Measurements from ENCODE around the gene MAPKAP1.

The MAPKAP1 gene

DNA sequence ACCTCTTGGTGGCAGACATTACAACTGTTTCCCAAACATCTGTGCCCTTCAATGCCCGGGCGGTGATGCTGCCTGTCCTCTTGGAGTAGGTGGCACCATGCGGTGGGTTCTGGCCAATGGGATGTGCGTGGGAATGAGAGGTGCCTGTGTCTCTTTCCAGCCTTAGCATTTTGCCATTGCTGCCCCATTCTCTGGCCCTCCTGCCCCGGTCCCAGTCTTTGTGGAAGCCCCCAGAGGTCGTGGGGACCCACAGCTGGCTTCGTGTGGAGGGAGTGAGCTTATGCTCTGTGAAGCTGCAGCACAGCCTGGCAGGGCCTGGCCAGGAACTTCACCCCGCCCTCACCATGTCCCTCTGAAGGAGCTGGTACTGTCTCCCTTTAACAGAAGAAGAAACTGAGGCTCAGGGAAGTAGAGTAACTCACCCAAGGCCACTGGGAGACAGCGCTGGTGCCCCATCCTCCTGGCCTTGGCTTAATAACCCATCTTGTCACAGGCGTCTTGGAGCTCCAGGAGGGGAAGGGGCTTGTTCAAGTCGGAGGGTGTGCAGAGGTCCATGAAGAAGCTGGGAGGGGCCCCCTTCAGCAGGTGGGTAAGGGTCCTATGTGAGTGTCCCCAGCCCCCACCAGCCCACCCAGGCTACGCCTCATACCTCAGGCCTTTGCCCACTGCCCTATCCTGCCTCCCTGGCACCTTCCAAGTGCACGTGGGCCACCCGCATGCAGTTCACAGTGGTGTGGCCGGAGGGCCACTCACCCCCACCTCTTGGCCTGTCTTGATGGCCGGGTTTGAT is 271.8 kb downstream of the MAPKAP1 start:
- DNase-seq (ENCODE audit: insufficient read length), result no peak
- TF ChIP-seq TAF1 (IDR thresholded peaks at IDR 0.05; ENCODE audit: borderline replicate concordance, low read depth, low read length) (no peak), POLR2AphosphoS5 (IDR thresholded peaks at IDR 0.05; ENCODE audit: low read depth, low read length) (no peak), POLR2A (IDR thresholded peaks at IDR 0.05; ENCODE audit: low read depth, low read length) (no peak)
- no peak for FAIRE-seq

DNA sequence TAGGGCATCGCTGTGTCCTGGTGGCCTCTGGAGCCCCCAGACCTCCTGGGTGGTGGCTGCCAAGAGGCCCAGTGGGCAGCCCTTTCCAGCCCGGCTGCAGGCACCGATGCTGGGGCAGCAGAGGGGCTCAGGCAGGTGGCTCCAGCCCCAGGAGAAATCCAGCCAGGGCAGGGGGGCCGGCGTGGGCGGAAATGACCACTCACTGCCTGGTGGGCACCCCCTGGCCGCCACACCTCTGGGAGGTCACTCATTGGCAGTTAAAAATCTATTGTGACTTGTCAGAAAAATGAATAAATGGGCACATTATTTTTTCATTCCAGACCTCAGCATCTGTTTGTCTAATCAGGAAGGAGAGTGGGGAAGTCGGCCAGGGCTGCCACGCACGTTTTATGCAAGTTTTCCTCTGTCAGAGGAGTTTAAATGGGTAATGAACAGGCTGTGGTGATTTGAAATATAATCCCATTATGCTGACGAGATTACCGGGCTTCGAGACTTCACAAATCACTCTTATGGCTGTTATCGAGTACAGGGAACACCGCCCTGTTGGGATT is 273.5 kb downstream of the MAPKAP1 start:
- DNase-seq (ENCODE audit: insufficient read length) (no peak), FAIRE-seq (no peak)
- TF ChIP-seq POLR2AphosphoS5 (IDR thresholded peaks at IDR 0.05; ENCODE audit: low read depth, low read length), result no peak
- TF ChIP-seq TAF1 (IDR thresholded peaks at IDR 0.05; ENCODE audit: borderline replicate concordance, low read depth, low read length), result no peak
- no peak for TF ChIP-seq POLR2A (IDR thresholded peaks at IDR 0.05; ENCODE audit: low read depth, low read length)

DNA sequence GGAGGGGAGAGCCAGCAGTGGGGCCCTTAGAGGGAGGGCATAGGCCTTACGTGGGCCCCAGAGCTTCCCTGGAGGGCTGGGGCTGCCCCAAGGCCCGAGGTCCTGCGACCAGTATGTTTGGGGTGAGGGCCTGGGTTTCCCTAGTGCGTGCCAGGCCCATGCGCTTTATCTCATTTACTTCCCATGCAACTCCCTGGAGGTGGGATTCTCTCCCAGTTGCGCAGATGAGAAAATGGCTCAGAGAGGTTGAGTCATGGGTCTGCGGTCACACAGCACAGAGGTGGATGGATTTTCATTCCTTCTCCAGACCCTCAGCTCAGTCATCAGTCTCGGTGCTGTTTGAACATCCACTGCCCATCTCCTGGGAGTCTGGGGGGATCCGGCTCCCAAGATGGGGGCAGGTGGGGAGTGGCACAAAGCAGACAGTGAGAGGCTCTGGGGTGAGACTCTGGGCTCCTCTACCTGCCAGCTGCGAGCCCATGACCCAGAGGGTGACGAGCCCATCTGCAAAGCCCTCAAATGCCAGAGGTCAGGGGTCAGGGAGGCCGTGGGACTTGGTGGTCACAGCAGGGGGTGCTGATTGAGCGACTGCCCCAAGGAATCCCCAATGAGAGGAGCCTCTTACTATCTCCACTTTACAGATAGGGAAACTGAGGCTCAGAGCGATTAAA is 274.2 kb downstream of the MAPKAP1 start:
- TF ChIP-seq POLR2AphosphoS5 (IDR thresholded peaks at IDR 0.05; ENCODE audit: low read depth, low read length) (no peak), POLR2A (IDR thresholded peaks at IDR 0.05; ENCODE audit: low read depth, low read length) (no peak), TAF1 (IDR thresholded peaks at IDR 0.05; ENCODE audit: borderline replicate concordance, low read depth, low read length) (no peak)
- FAIRE-seq (no peak), DNase-seq (ENCODE audit: insufficient read length) (no peak)

DNA sequence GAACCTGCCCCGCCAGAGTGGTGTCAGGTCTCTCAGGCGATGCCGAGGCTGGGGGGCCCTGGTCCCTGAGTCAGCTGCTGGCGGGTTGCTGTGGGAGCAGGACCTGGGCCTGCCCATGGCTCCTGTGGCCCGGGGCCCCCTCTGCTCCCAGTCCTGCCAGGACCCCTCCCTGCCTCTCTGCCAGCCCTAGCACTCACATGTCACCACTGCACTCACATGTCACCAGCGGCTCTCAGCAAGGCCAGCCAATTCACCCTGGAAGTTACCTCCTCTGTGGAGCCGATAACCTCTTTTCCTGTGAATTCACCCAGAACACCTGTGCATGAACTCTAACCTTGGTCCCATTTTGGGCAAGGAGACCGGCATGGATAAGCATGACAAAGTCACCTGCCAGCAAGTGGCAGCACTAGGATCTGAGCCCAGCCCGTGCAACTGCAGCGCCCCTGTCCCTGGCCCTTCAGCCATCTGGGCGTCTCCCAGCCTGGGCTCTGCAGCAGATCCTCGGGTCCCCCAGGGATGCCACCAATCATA is 275.2 kb downstream of the MAPKAP1 start:
- TF ChIP-seq POLR2A (IDR thresholded peaks at IDR 0.05; ENCODE audit: low read depth, low read length) (no peak), POLR2AphosphoS5 (IDR thresholded peaks at IDR 0.05; ENCODE audit: low read depth, low read length) (no peak), TAF1 (IDR thresholded peaks at IDR 0.05; ENCODE audit: borderline replicate concordance, low read depth, low read length) (no peak)
- FAIRE-seq (no peak), DNase-seq (ENCODE audit: insufficient read length) (no peak)

DNA sequence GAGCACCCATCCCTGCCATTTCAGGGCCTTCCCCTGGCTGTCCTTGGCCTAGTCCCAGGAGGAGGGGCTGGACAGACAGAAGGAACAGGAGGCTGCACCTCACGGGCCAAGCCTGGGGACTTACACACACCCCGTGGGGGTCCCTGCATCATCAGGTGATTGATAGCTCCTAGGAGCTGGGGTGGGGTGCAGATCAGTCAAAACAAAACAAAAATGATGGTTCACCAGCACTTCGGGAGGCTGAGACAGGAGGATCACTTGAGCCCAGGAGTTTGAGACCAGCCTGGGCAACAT is 276.0 kb downstream of the MAPKAP1 start:
- FAIRE-seq, result no peak
- TF ChIP-seq POLR2AphosphoS5 (IDR thresholded peaks at IDR 0.05; ENCODE audit: low read depth, low read length) (no peak), POLR2A (IDR thresholded peaks at IDR 0.05; ENCODE audit: low read depth, low read length) (no peak), TAF1 (IDR thresholded peaks at IDR 0.05; ENCODE audit: borderline replicate concordance, low read depth, low read length) (no peak)
- no peak for DNase-seq (ENCODE audit: insufficient read length)

DNA sequence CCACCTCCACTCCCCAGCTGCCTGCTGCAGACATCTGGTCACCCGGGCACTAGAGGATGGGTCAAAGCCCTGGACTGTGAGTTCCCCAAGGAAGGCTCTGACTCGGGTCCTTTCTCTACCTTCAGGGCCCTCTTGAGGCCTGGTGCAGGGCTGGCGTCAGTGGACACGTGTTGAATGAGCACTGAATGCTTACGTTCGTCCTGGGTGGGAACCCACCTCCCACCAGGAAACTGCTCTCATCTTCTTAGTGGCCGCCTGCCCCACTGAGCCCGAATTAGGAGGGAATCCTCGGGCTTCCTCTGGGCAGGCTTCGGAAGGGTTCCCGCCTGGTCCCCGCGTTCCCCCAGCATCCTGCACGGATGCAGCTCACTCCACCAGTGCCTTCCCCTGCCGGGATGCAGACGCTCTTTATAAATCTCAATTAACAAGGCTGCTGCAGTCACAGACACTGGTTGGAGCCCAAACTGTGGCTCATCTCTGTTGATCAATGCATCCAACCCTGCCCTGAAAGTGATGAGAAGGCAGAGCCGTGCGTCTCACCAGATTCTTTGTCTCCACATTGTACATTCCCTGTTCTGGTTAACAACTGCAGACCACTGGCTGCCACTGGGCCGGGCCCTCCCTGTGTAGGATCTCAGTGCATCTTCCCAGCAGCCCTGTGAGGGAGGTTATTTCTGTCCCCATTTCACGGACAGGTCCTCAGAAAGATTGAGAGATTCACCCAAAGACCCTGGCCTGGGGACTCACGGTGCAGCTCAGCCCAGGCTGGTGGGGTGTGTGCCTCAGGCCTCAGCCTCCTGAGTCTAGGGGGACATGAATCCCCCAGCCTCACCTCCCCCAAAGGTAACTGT is 276.6 kb downstream of the MAPKAP1 start:
- no peak for DNase-seq (ENCODE audit: insufficient read length)
- no peak for TF ChIP-seq POLR2AphosphoS5 (IDR thresholded peaks at IDR 0.05; ENCODE audit: low read depth, low read length)
- no peak for TF ChIP-seq TAF1 (IDR thresholded peaks at IDR 0.05; ENCODE audit: borderline replicate concordance, low read depth, low read length)
- TF ChIP-seq POLR2A (IDR thresholded peaks at IDR 0.05; ENCODE audit: low read depth, low read length), result no peak
- no peak for FAIRE-seq

DNA sequence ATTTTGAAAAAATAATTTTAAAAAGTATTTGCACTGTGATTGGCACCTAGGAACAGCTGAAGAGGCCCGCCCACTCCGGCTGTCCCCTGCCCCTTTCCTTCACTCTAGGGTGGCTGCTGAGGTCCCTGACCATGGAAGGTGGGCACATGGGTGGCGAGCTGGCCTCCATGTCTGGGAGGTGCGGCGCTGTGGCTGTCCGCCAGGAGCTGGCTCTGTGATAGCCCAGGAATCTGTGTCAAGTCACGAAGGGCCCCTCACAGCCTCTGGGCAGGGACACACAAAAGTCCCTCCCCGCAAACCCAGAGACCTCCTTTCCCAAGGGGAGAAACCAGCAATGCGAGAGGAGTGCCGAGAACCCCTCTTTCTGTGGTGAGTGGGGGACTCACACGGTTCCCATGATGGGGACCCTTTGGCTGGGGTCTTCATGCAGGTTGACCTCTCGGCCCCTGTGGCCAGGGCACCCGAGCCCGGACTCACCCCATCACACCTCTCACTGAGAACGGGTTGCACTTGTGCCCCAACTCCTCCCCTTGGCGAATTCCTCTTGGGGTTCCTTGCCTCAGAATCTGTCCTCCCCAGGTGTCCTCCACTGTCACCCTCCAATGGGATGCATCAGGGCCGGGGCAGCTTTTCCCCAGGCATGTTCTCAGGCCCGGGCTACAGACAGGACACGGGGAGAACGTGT is 277.4 kb downstream of the MAPKAP1 start:
- TF ChIP-seq POLR2AphosphoS5 (IDR thresholded peaks at IDR 0.05; ENCODE audit: low read depth, low read length) (no peak), POLR2A (IDR thresholded peaks at IDR 0.05; ENCODE audit: low read depth, low read length) (no peak)
- DNase-seq (ENCODE audit: insufficient read length) (no peak), FAIRE-seq (no peak)

DNA sequence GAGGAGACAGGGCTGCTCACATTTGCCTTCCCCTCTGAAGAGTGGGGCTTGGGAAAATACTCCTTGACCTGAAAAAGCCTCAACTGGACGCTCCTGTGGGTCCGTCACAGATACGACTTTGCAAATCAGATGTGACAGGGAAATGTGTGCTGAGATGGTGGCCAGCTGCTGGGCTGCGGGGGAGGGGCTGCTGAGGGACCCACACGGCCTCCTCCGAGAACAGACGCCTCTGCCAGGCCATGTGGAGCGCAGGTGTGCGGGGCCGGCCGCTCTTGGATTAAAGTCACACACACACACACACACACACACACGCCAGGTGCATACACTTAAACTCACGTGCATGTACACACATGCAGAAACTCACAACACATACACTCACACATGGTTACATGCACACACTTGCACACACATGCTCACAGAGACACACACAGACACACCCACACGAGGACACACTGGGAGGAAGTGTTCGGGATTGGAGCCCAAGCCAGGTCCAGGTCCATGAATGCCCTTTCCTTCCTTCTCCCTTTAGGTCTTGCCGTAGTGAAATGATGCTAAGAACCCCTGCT is 278.0 kb downstream of the MAPKAP1 start:
- no peak for TF ChIP-seq POLR2AphosphoS5 (IDR thresholded peaks at IDR 0.05; ENCODE audit: low read depth, low read length)
- TF ChIP-seq TAF1 (IDR thresholded peaks at IDR 0.05; ENCODE audit: borderline replicate concordance, low read depth, low read length), result no peak
- no peak for TF ChIP-seq POLR2A (IDR thresholded peaks at IDR 0.05; ENCODE audit: low read depth, low read length)
- FAIRE-seq (no peak), DNase-seq (ENCODE audit: insufficient read length) (no peak)

DNA sequence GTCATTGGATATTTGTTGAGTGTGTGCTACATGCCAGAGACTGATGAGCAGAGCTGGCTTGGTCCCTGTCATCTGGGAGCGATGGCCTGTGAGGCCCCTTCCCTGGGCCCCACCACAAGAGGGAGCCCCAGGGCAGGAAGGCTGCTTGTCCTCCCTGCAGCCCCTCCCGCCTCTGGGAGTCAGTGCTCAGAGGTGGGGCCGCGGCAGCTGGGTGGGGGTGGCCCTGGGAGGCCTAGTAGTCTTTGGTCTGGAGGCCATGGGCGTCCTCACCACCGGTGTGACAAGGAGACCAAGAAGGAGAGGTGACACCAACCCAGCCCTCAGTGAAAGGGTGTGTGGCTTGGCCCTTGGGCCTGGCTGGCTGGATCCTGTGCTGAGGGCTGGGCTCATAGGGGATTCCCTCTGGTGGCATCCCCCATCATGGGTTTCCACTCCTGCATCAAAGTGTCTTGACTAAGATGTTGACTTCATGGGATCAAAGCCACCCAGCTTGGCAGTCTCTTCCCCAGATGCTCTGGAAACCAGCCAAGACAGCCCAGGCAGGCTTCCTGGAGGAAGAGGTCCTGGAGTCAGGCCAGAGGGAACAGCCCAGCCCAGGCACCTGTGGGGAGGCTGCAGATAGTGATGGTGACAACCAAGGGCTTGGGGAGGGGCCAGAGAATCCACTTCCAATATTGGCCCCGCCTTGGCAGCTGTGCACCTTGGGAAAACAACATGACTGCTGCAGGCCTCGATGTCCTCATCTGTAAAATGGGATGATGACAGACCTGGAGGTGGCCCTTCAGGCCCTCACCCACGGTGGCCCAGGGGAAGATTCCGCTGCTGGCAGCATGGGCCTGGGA is 278.7 kb downstream of the MAPKAP1 start:
- no peak for TF ChIP-seq POLR2AphosphoS5 (IDR thresholded peaks at IDR 0.05; ENCODE audit: low read depth, low read length)
- TF ChIP-seq TAF1 (IDR thresholded peaks at IDR 0.05; ENCODE audit: borderline replicate concordance, low read depth, low read length), result no peak
- TF ChIP-seq POLR2A (IDR thresholded peaks at IDR 0.05; ENCODE audit: low read depth, low read length), result no peak
- FAIRE-seq (no peak), DNase-seq (ENCODE audit: insufficient read length) (peak; percentile 51)

DNA sequence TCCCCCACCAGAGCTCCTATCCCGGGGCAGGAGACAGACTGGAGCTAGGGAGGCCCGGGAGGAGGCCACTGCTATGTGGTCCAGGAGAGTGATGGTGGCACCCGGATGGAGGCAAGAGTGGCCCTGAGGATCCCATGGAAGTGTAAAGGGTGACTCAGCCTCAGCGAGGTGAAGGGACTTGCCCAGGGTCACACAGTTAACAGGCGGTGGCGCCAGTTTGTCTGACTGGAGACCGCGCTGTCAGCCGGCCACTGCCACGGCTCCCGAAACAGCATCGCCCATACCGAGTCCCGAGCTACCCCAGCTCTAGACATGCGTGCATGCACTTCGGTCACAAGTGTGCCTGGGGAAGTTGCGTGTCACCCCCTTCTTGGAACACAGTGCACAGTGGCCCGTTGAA is 279.5 kb downstream of the MAPKAP1 start:
- DNase-seq (ENCODE audit: insufficient read length) (no peak), FAIRE-seq (no peak)
- TF ChIP-seq TAF1 (IDR thresholded peaks at IDR 0.05; ENCODE audit: borderline replicate concordance, low read depth, low read length), result no peak
- TF ChIP-seq POLR2A (IDR thresholded peaks at IDR 0.05; ENCODE audit: low read depth, low read length), result no peak
- no peak for TF ChIP-seq POLR2AphosphoS5 (IDR thresholded peaks at IDR 0.05; ENCODE audit: low read depth, low read length)
